ENCODE results near the gene UXT. TPM values are rescaled to one million over a fixed set of nuclear protein-coding genes. Genes with fewer than 3 reads are reported as not detected.

The UXT gene
- total and polyA plus RNA-seq, 9 of the 15 experiments (the other 6 are each of a cell fraction or from before 2014, with no cell fraction given) = 141 to 300 (median 204) TPM

GRCh38 chrX:47662144-47662657, 3.2 kb upstream of the UXT start (continued):
- TF ChIP-seq PBX2 (CRISPR knock-in tag; IDR thresholded peaks at IDR 0.05; ENCODE audit: low read depth) = no peak
- TF ChIP-seq PBX2 (tag; conservative IDR thresholded peaks at IDR 0.05; ENCODE audit: low read depth) = peak; percentile 20; the same call in 1 of the 2 replicates
- TF ChIP-seq NFE2 (IDR thresholded peaks at IDR 0.05; ENCODE audit: low read depth) = peak; percentile 60
- peak; percentile 49 for TF ChIP-seq SPI1 (IDR thresholded peaks at IDR 0.05; ENCODE audit: borderline replicate concordance, low read depth, low read length)
- peak; percentile 29 for TF ChIP-seq PRDM10 (IDR thresholded peaks at IDR 0.05; ENCODE audit: partially characterized antibody)
- peak in 1 of 2 experiments; percentile 45; a peak in 1 of 4 replicates for TF ChIP-seq ZNF639 (CRISPR knock-in tag; conservative IDR thresholded peaks at IDR 0.05 in 1 of 2, IDR thresholded peaks at IDR 0.05 in 1 of 2)
- TF ChIP-seq NR2C2 (CRISPR knock-in tag; IDR thresholded peaks at IDR 0.05) = no peak
- peak; percentile 31; the same call in 1 of the 2 replicates for TF ChIP-seq NR2C2 (tag; IDR thresholded peaks at IDR 0.05)
- peak; percentile 89 for TF ChIP-seq ETV5 (CRISPR knock-in tag; IDR thresholded peaks at IDR 0.05; ENCODE audit: low read depth)
